Coronary artery (tissue), 2 donors: ENCODE results near the gene AMMECR1L.

Experiments used
- DNase-seq: peaks from one replicate; pipeline ENCODE4 v3.0.0-alpha.2; 2017; ENCODE audit warnings: low spot score
- H3K27ac ChIP-seq, 2 donors: fragments of 200-600 bp; sonication (generic); one replicate each; pipeline ENCODE4 v1.5.1; 2016 to 2019
- H3K4me3 ChIP-seq: fragments of 200-600 bp; sonication (generic); 2 replicates; pipeline ENCODE4 v1.5.1; 2016; ENCODE audit warnings: mild to moderate bottlenecking, moderate library complexity
- TF ChIP-seq, protein P1 (sequence below): fragments of 200-600 bp; sonication (generic); IDR thresholded peaks from one replicate; pipeline ENCODE4 v1.5.1; 2019; ENCODE audit warnings: antibody characterized with exemption

AMMECR1L gene

DNA sequence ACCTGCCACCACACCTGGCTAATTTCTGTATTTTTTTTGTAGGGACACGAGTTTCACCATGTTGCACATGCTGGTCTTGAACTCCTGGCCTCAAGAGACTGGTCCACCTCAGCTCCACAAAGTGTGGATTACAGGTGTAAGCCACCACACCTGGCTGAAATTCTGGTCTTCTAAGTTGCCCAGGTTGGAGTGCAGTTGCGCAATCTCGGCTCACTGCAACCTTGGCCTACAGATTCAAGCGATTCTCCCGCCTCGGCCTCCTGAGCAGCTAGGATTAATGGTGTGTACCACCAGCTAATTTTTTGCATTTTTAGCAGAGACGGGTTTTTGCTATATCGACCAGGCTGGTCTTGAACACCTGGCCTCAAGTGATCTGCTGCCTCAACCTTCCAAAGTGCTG lies 33.4 kb downstream of the AMMECR1L start:
- H3K27ac ChIP-seq, result no peak overlapping the region

DNA sequence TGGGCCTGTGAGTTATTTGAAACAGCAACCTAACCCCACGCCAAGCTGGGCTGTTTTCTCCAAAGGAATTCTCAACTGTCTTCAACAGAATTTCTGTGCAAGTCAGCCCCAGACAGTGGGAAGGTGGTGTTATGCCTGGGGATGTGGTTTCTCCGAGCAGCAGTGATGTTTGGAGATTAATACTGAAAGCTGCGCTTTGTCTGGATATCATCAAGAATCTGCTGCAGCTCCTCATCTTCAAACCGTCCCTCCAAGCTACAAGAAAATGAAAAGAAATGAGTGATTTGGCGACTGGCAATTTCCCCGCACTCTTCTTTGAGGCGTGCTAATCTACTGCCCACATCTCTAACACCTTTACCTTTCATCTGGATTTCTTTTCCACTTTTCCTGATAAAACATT lies 37.8 kb downstream of the AMMECR1L start:
- H3K4me3 ChIP-seq, result no peak overlapping the region
- no peak for DNase-seq
- TF ChIP-seq, protein P1, sequence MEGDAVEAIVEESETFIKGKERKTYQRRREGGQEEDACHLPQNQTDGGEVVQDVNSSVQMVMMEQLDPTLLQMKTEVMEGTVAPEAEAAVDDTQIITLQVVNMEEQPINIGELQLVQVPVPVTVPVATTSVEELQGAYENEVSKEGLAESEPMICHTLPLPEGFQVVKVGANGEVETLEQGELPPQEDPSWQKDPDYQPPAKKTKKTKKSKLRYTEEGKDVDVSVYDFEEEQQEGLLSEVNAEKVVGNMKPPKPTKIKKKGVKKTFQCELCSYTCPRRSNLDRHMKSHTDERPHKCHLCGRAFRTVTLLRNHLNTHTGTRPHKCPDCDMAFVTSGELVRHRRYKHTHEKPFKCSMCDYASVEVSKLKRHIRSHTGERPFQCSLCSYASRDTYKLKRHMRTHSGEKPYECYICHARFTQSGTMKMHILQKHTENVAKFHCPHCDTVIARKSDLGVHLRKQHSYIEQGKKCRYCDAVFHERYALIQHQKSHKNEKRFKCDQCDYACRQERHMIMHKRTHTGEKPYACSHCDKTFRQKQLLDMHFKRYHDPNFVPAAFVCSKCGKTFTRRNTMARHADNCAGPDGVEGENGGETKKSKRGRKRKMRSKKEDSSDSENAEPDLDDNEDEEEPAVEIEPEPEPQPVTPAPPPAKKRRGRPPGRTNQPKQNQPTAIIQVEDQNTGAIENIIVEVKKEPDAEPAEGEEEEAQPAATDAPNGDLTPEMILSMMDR, result no peak
- no peak overlapping the region for H3K27ac ChIP-seq

More for the DNA sequence above, 33.4 kb downstream of the AMMECR1L start:
- no peak for DNase-seq
- TF ChIP-seq, protein P1, result no peak
- H3K4me3 ChIP-seq, result no peak overlapping the region

- DNase-seq, result no peak
- Histone ChIP-seq H3K4me3 (no peak overlapping the region), H3K27ac (no peak overlapping the region)
- TF ChIP-seq, protein P1, result no peak
Observed at GRCh38 chr2:127844973-127845372, 40.8 kb downstream of the AMMECR1L start.

DNA sequence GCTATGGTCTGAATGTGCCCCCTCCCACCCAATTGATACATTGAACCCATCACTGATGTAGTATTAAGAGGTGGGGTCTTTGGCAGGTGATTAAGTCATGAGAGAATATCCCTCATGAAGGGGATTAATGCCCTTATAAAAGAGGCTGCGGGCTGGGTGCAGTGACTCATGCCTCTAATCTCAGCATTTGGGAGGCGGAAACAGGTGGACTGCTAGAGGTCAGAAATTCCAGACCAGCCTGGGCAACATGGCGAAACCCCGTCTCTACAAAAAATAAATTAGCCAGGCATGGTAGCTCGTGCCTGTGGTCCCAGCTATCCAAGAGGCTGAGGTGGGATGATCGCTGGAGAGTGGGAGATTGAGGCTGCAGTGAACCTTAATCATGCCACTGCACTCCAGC lies 42.1 kb downstream of the AMMECR1L start:
- no peak for DNase-seq
- TF ChIP-seq, protein P1, result no peak
- Histone ChIP-seq H3K27ac (no peak overlapping the region), H3K4me3 (no peak overlapping the region)

GRCh38 chr2:127841466-127842178 lies 44.1 kb downstream of the AMMECR1L start:
- TF ChIP-seq, protein P1, result no peak
- Histone ChIP-seq H3K4me3 (no peak overlapping the region), H3K27ac (no peak overlapping the region)
- DNase-seq, result no peak

- Histone ChIP-seq H3K27ac (no peak overlapping the region), H3K4me3 (no peak overlapping the region)
- DNase-seq, result no peak
- TF ChIP-seq, protein P1, result no peak
Observed at GRCh38 chr2:127840893-127841292, 44.9 kb downstream of the AMMECR1L start.

DNA sequence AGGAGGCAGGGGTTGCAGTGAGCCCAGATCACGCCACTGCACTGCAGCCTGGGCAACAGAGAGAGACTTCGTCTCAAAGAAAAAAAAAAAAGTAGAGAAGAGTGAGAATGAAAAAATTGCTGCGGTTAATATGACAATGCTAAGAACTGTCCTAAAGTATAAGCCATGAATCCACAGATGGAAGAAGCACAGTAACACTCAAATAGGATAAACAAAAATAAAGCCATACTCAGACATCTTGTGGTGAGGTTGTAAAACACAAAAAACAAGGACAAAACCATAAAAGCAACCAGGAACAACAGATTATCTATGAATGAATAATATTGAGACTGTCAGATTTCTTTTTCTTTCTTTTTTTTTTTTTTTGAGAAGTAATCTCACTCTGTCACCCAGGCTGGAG lies 50.8 kb downstream of the AMMECR1L start:
- Histone ChIP-seq H3K4me3 (no peak overlapping the region), H3K27ac (no peak overlapping the region)
- no peak for DNase-seq
- TF ChIP-seq, protein P1, result no peak
